ENCODE results near the gene ESYT2. TPM values are rescaled to one million over a fixed set of nuclear protein-coding genes. Genes with fewer than 3 reads are reported as not detected.

Gene ESYT2
- polyA plus RNA-seq, 1 of the 3 experiments (the other 2 are of a cell fraction): 34.2 TPM

- no peak for TF ChIP-seq ZBTB33 (IDR thresholded peaks at IDR 0.05; ENCODE audit: borderline replicate concordance, low read depth)
- no peak for TF ChIP-seq CHD2 (IDR thresholded peaks at IDR 0.05; ENCODE audit: low read length, partially characterized antibody)
- TF ChIP-seq FOXJ3 (CRISPR knock-in tag; IDR thresholded peaks at IDR 0.05): no peak
- TF ChIP-seq NRF1 (IDR thresholded peaks at IDR 0.05; ENCODE audit: low read depth, low read length): no peak
- TF ChIP-seq REST (IDR thresholded peaks at IDR 0.05; ENCODE audit: low read depth, low read length): no peak
- no peak for TF ChIP-seq FOSL2 (IDR thresholded peaks at IDR 0.05; ENCODE audit: borderline replicate concordance, low read depth)
- no peak for TF ChIP-seq MEF2A (IDR thresholded peaks at IDR 0.05; ENCODE audit: borderline replicate concordance, low read depth)
These were observed 74.4 kb downstream of the ESYT2 start (continued) for GRCh38 chr7:158754746-158755444.

- no peak overlapping the region for H3K4me2 ChIP-seq
- no peaks in the 10 kb centered on the region for H3K9me2 ChIP-seq
- H3K27me3 ChIP-seq (ENCODE audit: insufficient read depth): no peaks in the 10 kb centered on the region
- H3K36me3 ChIP-seq (replicated peaks in 1 of 2; ENCODE audit: control insufficient read depth in 1 of 2, insufficient read depth in 2 of 2, low read length in 1 of 2): peaks cover 43 to 76% of the 10 kb centered on the region in 2 experiments
- H3K4me1 ChIP-seq (ENCODE audit: control insufficient read depth in 1 of 2, insufficient read depth in 2 of 2, low read depth in 1 of 2, low read length in 1 of 2): no peaks in the 10 kb centered on the region
- POLR2A ChIA-PET: interaction anchor here (0.6 kb wide), 1 partner anchor 44 kb away, joined by 5 read pairs; no protein-coding TSS in a partner anchor
- no peak for DNase-seq
- TF ChIP-seq MAX (IDR thresholded peaks at IDR 0.05; ENCODE audit: low read depth): no peak
- no peak for TF ChIP-seq USF2 (IDR thresholded peaks at IDR 0.05; ENCODE audit: borderline replicate concordance, low read depth, low read length)
- no peak for TF ChIP-seq TEAD4 (IDR thresholded peaks at IDR 0.05; ENCODE audit: borderline replicate concordance, insufficient read depth)
- no peak for TF ChIP-seq TAF1 (IDR thresholded peaks at IDR 0.05; ENCODE audit: borderline replicate concordance, low read depth, low read length)
- no peak for TF ChIP-seq JUND (IDR thresholded peaks at IDR 0.05)
- no peak for TF ChIP-seq MXI1 (IDR thresholded peaks at IDR 0.05; ENCODE audit: low read depth, low read length)
- TF ChIP-seq GATA2 (CRISPR knock-in tag; IDR thresholded peaks at IDR 0.05): no peak
- no peak for TF ChIP-seq NRF1 (IDR thresholded peaks at IDR 0.05; ENCODE audit: low read depth, low read length)
- TF ChIP-seq RXRA (IDR thresholded peaks at IDR 0.05; ENCODE audit: borderline replicate concordance, low read depth): no peak
- TF ChIP-seq FOXJ3 (CRISPR knock-in tag; IDR thresholded peaks at IDR 0.05): no peak
- TF ChIP-seq EP300 (IDR thresholded peaks at IDR 0.05; ENCODE audit: borderline replicate concordance in 1 of 2, low read depth in 1 of 2, low read length in 1 of 2): no peak
- no peak for TF ChIP-seq YY1 (IDR thresholded peaks at IDR 0.05; ENCODE audit: low read depth)
- no peak for TF ChIP-seq RFX5 (IDR thresholded peaks at IDR 0.05; ENCODE audit: low read length)
- TF ChIP-seq CHD2 (IDR thresholded peaks at IDR 0.05; ENCODE audit: low read length, partially characterized antibody): no peak
- TF ChIP-seq FOXM1 (IDR thresholded peaks at IDR 0.05; ENCODE audit: low read depth): no peak
- TF ChIP-seq RAD21 (IDR thresholded peaks at IDR 0.05; ENCODE audit: low read length): no peak
- TF ChIP-seq GABPA (IDR thresholded peaks at IDR 0.05; ENCODE audit: low read depth): no peak
- H3K9ac ChIP-seq: no peak overlapping the region
- no peaks in the 10 kb centered on the region for H4K20me1 ChIP-seq (ENCODE audit: insufficient read depth)
- no peak overlapping the region for H3K4me3 ChIP-seq (ENCODE audit: low read depth in 2 of 2, low read length in 1 of 2)
- WGBS (ENCODE audit: low lambda C conversion rate): 97% methylated on average over 5 of the region's 5 CpGs
- no peaks in the 10 kb centered on the region for H3K9me3 ChIP-seq
- no peaks in the 10 kb centered on the region for H3K79me2 ChIP-seq (ENCODE audit: insufficient read depth)
- H3F3A ChIP-seq (replicated peaks; ENCODE audit: insufficient read depth): no peaks in the 10 kb centered on the region
- no peak overlapping the region for H2AFZ ChIP-seq (ENCODE audit: low read depth)
- CTCF ChIA-PET: interaction anchor here (1.0 to 1.2 kb wide), 2 partner anchors 12 to 223 kb away, joined by 4 read pairs; no protein-coding TSS in a partner anchor
- H3K27ac ChIP-seq (ENCODE audit: low read depth in 2 of 2, low read length in 1 of 2): no peak overlapping the region
These were observed 75.4 kb downstream of the ESYT2 start for GRCh38 chr7:158753900-158754299.

Data from SK-N-SH (cell line).